C4-2B (cell line): ENCODE data around the gene FOXG1.

Experiments
- ZFX ChIP-seq: fragments of 450-650 bp; IDR thresholded peaks from 2 replicates; pipeline ENCODE4 v1.6.1; 2017
- TF ChIP-seq, protein P1 (sequence below): fragments of 450-650 bp; conservative IDR thresholded peaks from 2 replicates; pipeline ENCODE4 v1.5.1; 2017; ENCODE audit warnings: mild to moderate bottlenecking

DNA sequence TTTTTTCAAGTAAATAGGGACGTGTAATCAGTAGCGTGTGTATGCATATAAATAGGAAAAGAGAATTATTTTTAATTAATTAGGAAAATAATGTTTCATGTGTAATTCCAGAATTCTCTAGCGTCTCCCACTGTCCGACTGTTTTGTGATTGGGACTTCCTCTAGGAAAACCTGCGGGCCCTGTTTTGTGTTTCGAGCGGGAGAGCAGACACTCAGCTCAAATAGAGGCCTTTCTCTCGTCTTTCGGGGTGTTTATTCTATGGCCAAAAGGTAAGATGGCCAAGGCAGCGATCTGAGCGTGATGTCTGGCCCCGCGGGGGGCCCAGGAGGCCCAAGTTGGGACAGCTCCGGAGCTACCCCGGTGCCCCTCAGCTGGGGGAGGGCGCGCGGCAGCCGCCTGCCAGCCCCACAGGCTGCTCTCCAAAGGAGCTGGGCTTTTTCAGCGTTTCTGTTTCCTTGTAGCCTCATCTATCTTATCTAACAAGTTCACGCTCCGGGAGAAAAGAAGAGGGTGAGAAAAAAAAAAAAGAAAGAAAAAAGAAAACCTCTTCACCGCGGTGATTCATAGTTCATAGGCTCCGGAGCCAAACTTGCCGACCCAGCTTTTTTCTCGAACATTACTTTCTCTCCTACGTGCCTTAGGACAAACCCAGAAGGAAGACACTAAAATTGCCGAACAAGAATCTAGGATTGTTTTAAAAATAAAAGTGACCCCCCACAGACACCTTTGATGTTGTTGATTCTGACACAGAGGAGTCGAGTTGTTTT lies 7.5 kb upstream of the FOXG1 start:
- TF ChIP-seq, protein P1, sequence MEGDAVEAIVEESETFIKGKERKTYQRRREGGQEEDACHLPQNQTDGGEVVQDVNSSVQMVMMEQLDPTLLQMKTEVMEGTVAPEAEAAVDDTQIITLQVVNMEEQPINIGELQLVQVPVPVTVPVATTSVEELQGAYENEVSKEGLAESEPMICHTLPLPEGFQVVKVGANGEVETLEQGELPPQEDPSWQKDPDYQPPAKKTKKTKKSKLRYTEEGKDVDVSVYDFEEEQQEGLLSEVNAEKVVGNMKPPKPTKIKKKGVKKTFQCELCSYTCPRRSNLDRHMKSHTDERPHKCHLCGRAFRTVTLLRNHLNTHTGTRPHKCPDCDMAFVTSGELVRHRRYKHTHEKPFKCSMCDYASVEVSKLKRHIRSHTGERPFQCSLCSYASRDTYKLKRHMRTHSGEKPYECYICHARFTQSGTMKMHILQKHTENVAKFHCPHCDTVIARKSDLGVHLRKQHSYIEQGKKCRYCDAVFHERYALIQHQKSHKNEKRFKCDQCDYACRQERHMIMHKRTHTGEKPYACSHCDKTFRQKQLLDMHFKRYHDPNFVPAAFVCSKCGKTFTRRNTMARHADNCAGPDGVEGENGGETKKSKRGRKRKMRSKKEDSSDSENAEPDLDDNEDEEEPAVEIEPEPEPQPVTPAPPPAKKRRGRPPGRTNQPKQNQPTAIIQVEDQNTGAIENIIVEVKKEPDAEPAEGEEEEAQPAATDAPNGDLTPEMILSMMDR = no peak
- TF ChIP-seq ZFX = no peak
